ENCODE measurements around the gene CBLN3. TPM values are rescaled to one million over a fixed set of nuclear protein-coding genes. Genes with fewer than 3 reads are reported as not detected.

The CBLN3 gene
- total and polyA plus RNA-seq, 2 experiments from 2014 or later, result 2.4 to 5.6 TPM

GRCh38 chr14:24409956-24410355 lies 19.5 kb downstream of the CBLN3 start:
- Histone ChIP-seq H4K20me1 (ENCODE audit: insufficient read depth) (no peaks in the 10 kb centered on the region), H3K4me1 (ENCODE audit: insufficient read depth) (no peaks in the 10 kb centered on the region), H3K9me2 (ENCODE audit: insufficient read depth) (no peaks in the 10 kb centered on the region), H3K4me3 (no peak overlapping the region), H3K9me3 (ENCODE audit: low read depth) (no peaks in the 10 kb centered on the region), H3K4me2 (ENCODE audit: unreplicated experiment) (no peak overlapping the region), H3K27ac (no peak overlapping the region), H3K36me3 (ENCODE audit: low read depth) (no peaks in the 10 kb centered on the region), H3K79me2 (ENCODE audit: insufficient read depth) (no peaks in the 10 kb centered on the region), H3K27me3 (replicated peaks; ENCODE audit: insufficient read depth) (no peaks in the 10 kb centered on the region), H2AFZ (no peak overlapping the region), H3K9ac (no peak overlapping the region), H3F3A (ENCODE audit: insufficient read depth) (no peaks in the 10 kb centered on the region)
- 85 to 87% methylated on average over 6 to 10 of the region's 10 CpGs for WGBS, 2 experiments (ENCODE audit: low coverage in 1 of 2, low lambda C conversion rate in 2 of 2, missing lambda C conversion rate in 2 of 2)
- no peak for DNase-seq
- in situ Hi-C loops (cut with MboI), result no loop called here
- TF ChIP-seq EZH2 (IDR thresholded peaks at IDR 0.05; ENCODE audit: insufficient read depth, poor library complexity, severe bottlenecking), result no peak
- TF ChIP-seq EZH2phosphoT487 (IDR thresholded peaks at IDR 0.05; ENCODE audit: insufficient read depth, low read depth), result no peak

GRCh38 chr14:24409192-24409591 lies 20.3 kb downstream of the CBLN3 start:
- no peaks in the 10 kb centered on the region for H3K36me3 ChIP-seq (ENCODE audit: low read depth)
- no peaks in the 10 kb centered on the region for H4K20me1 ChIP-seq (ENCODE audit: insufficient read depth)
- H3K9me3 ChIP-seq (ENCODE audit: low read depth), result no peaks in the 10 kb centered on the region
- no peak overlapping the region for H3K4me3 ChIP-seq
- H3K4me1 ChIP-seq (ENCODE audit: insufficient read depth), result no peaks in the 10 kb centered on the region
- no peaks in the 10 kb centered on the region for H3K27me3 ChIP-seq (replicated peaks; ENCODE audit: insufficient read depth)
- H3K9ac ChIP-seq, result no peak overlapping the region
- 62 to 63% methylated on average over 6 of the region's 6 CpGs for WGBS, 2 experiments (ENCODE audit: low coverage in 1 of 2, low lambda C conversion rate in 2 of 2, missing lambda C conversion rate in 2 of 2)
- no peak overlapping the region for H2AFZ ChIP-seq
- TF ChIP-seq EZH2 (IDR thresholded peaks at IDR 0.05; ENCODE audit: insufficient read depth, poor library complexity, severe bottlenecking), result no peak
- TF ChIP-seq EZH2phosphoT487 (IDR thresholded peaks at IDR 0.05; ENCODE audit: insufficient read depth, low read depth), result no peak
- no peak overlapping the region for H3K27ac ChIP-seq
- no peak for DNase-seq
- in situ Hi-C loops (cut with MboI), result no loop called here
- no peaks in the 10 kb centered on the region for H3K79me2 ChIP-seq (ENCODE audit: insufficient read depth)
- H3F3A ChIP-seq (ENCODE audit: insufficient read depth), result no peaks in the 10 kb centered on the region
- H3K9me2 ChIP-seq (ENCODE audit: insufficient read depth), result no peaks in the 10 kb centered on the region
- no peak overlapping the region for H3K4me2 ChIP-seq (ENCODE audit: unreplicated experiment)

- Histone ChIP-seq H3K27ac (no peak overlapping the region), H3K79me2 (ENCODE audit: insufficient read depth) (no peaks in the 10 kb centered on the region), H3K4me1 (ENCODE audit: insufficient read depth) (peaks cover 2% of the 10 kb centered on the region; the same call in 1 of the 2 replicates), H2AFZ (no peak overlapping the region), H3K9me3 (ENCODE audit: low read depth) (no peaks in the 10 kb centered on the region), H3K4me2 (ENCODE audit: unreplicated experiment) (no peak overlapping the region), H4K20me1 (ENCODE audit: insufficient read depth) (no peaks in the 10 kb centered on the region), H3K9ac (no peak overlapping the region), H3K36me3 (ENCODE audit: low read depth) (no peaks in the 10 kb centered on the region), H3F3A (ENCODE audit: insufficient read depth) (peaks cover 1% of the 10 kb centered on the region; the same call in 1 of the 2 replicates), H3K4me3 (no peak overlapping the region), H3K27me3 (replicated peaks; ENCODE audit: insufficient read depth) (no peaks in the 10 kb centered on the region), H3K9me2 (ENCODE audit: insufficient read depth) (no peaks in the 10 kb centered on the region)
- TF ChIP-seq EZH2 (IDR thresholded peaks at IDR 0.05; ENCODE audit: insufficient read depth, poor library complexity, severe bottlenecking), result no peak
- no peak for TF ChIP-seq EZH2phosphoT487 (IDR thresholded peaks at IDR 0.05; ENCODE audit: insufficient read depth, low read depth)
- no peak for DNase-seq
- WGBS, 2 experiments (ENCODE audit: low coverage in 1 of 2, low lambda C conversion rate in 2 of 2, missing lambda C conversion rate in 2 of 2), result 30 to 32% methylated on average over 3 of the region's 3 CpGs
- in situ Hi-C loops (cut with MboI), result no loop called here
These were observed 20.7 kb downstream of the CBLN3 start for GRCh38 chr14:24408764-24409163.

GRCh38 chr14:24407608-24408325 lies 21.7 kb downstream of the CBLN3 start:
- in situ Hi-C loops (cut with MboI), result no loop called here
- 84 to 87% methylated on average over 12 to 17 of the region's 18 CpGs for WGBS, 2 experiments (ENCODE audit: low coverage in 1 of 2, low lambda C conversion rate in 2 of 2, missing lambda C conversion rate in 2 of 2)
- Histone ChIP-seq H3K27me3 (replicated peaks; ENCODE audit: insufficient read depth) (no peaks in the 10 kb centered on the region), H3K27ac (no peak overlapping the region), H3K4me3 (no peak overlapping the region), H3K4me2 (ENCODE audit: unreplicated experiment) (no peak overlapping the region), H3F3A (ENCODE audit: insufficient read depth) (peaks cover 11% of the 10 kb centered on the region), H3K9ac (no peak overlapping the region), H2AFZ (no peak overlapping the region), H4K20me1 (ENCODE audit: insufficient read depth) (no peaks in the 10 kb centered on the region), H3K79me2 (ENCODE audit: insufficient read depth) (no peaks in the 10 kb centered on the region), H3K36me3 (ENCODE audit: low read depth) (no peaks in the 10 kb centered on the region), H3K4me1 (ENCODE audit: insufficient read depth) (peaks cover 10% of the 10 kb centered on the region), H3K9me2 (ENCODE audit: insufficient read depth) (no peaks in the 10 kb centered on the region), H3K9me3 (ENCODE audit: low read depth) (no peaks in the 10 kb centered on the region)
- DNase-seq, result no peak
- no peak for TF ChIP-seq EZH2 (IDR thresholded peaks at IDR 0.05; ENCODE audit: insufficient read depth, poor library complexity, severe bottlenecking)

Measured in GM23248 (cell line).